Neural crest cell (in vitro differentiated cells): ENCODE data around the gene DOK6. TPM values are rescaled to one million over a fixed set of nuclear protein-coding genes. Genes with fewer than 3 reads are reported as not detected.

ENCODE experiments used
- DNase-seq: peaks from one replicate; pipeline ENCODE4 v3.0.0; 2021; ENCODE audit warnings: low read depth, mixed read lengths, low spot score
- H3K27ac Mint-ChIP-seq: one replicate; pipeline ENCODE4 v1.8.0; 2021; ENCODE audit warnings: mild to moderate bottlenecking, mixed read lengths; ENCODE audit not compliant: unreplicated experiment
- H3K27me3 Mint-ChIP-seq: 2 replicates; pipeline ENCODE4 v1.8.0; 2021; ENCODE audit warnings: low read depth, mild to moderate bottlenecking, mixed read lengths
- H3K36me3 Mint-ChIP-seq: 2 replicates; pipeline ENCODE4 v1.8.0; 2021; ENCODE audit warnings: low read depth, mild to moderate bottlenecking, mixed read lengths
- H3K4me1 Mint-ChIP-seq: 2 replicates; pipeline ENCODE4 v1.8.0; 2021; ENCODE audit warnings: mixed read lengths
- H3K4me3 Mint-ChIP-seq: one replicate; pipeline ENCODE4 v1.8.0; 2021; ENCODE audit warnings: mild to moderate bottlenecking, mixed read lengths
- H3K9me3 Mint-ChIP-seq: 2 replicates; pipeline ENCODE4 v1.8.0; 2021; ENCODE audit warnings: mixed read lengths
- total RNA-seq: library from RNA; stranded (reverse); gene quantifications from 2 replicates; pipeline ENCODE4 v1.2.1, GENCODE V29; 2021
- TF ChIP-seq, protein P1 (sequence below): fragments of 200-600 bp; sonication (generic); conservative IDR thresholded peaks from 2 replicates; pipeline ENCODE4 v1.5.0; 2021; ENCODE audit warnings: antibody characterized with exemption, mild to moderate bottlenecking

Gene DOK6
- total RNA-seq, 1 donor from 2014 or later = 3.6 TPM

DNA sequence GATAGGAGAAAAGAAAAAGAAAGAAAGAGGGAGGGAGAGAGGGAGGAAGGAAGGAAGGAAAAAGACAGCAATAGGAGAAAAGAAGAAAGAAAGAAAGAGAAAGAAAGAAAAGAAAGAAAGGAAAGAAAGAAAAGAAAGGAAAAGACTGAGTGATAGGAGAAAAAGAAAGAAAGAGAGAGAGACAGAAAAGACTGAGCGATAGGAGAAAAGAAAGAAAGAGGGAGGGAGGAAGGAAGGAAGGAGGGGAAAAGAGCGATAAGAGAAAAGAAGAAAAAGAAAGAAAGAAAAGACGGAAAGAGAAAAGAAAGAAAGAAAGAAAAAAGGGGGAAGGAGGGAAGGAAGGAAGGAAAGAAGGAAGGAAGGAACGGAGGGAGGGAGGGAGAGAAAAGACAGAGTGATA is 216.7 kb downstream of the DOK6 start:
- Mint-ChIP-seq H3K36me3 (no peaks in the 10 kb centered on the region), H3K27ac (peak overlapping the region; percentile 65), H3K9me3 (no peaks in the 10 kb centered on the region), H3K27me3 (no peaks in the 10 kb centered on the region), H3K4me3 (no peak overlapping the region), H3K4me1 (no peaks in the 10 kb centered on the region)
- TF ChIP-seq, protein P1, sequence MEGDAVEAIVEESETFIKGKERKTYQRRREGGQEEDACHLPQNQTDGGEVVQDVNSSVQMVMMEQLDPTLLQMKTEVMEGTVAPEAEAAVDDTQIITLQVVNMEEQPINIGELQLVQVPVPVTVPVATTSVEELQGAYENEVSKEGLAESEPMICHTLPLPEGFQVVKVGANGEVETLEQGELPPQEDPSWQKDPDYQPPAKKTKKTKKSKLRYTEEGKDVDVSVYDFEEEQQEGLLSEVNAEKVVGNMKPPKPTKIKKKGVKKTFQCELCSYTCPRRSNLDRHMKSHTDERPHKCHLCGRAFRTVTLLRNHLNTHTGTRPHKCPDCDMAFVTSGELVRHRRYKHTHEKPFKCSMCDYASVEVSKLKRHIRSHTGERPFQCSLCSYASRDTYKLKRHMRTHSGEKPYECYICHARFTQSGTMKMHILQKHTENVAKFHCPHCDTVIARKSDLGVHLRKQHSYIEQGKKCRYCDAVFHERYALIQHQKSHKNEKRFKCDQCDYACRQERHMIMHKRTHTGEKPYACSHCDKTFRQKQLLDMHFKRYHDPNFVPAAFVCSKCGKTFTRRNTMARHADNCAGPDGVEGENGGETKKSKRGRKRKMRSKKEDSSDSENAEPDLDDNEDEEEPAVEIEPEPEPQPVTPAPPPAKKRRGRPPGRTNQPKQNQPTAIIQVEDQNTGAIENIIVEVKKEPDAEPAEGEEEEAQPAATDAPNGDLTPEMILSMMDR = no peak
- DNase-seq = no peak

DNA sequence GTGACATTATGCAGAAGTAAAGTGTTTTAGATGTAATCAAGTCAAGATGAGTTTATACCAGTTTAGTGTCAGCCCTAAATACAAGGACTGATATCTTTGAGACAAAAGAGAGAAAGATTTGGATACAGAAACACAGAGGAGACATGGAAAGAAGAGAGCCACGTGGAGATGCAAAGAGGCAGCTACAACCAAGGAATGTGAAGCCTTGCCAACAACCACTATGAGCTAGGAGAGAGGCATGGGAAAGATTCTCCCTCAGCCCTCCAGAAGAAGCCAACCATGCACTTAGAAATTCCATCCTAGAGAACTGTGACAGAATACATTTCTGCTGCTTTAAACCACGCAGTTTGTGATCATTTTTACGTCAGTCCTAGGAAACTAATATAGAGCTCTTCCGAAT is 217.2 kb downstream of the DOK6 start:
- TF ChIP-seq, protein P1 = no peak
- Mint-ChIP-seq H3K36me3 (no peaks in the 10 kb centered on the region), H3K4me1 (no peaks in the 10 kb centered on the region)

DNA sequence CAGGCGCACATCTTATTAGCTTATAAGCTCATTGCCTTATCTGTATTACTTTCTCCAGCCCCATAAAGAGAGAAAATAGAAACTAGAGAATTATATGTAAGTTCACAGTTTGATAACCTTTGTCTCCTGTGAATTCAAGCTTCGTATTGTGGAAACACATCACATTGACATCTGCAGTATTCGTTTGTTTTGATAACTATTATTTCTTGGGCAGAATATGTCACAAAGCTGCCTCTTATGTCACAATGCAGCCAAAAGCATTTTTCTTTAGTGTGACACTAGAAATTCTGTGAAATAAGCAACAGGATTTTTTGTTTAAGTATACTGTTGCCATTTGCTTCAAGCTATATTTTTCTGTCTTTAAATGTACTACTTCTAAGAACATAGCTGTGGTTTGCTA is 221.5 kb downstream of the DOK6 start:
- TF ChIP-seq, protein P1 = no peak
- Mint-ChIP-seq H3K27ac (no peak overlapping the region), H3K36me3 (no peaks in the 10 kb centered on the region), H3K4me1 (peaks cover 3% of the 10 kb centered on the region), H3K4me3 (no peak overlapping the region), H3K9me3 (peaks cover 3% of the 10 kb centered on the region), H3K27me3 (no peaks in the 10 kb centered on the region)
- no peak for DNase-seq

More for the DNA sequence above, 217.2 kb downstream of the DOK6 start:
- no peaks in the 10 kb centered on the region for H3K27me3 Mint-ChIP-seq
- no peaks in the 10 kb centered on the region for H3K9me3 Mint-ChIP-seq
- H3K27ac Mint-ChIP-seq = no peak overlapping the region
- H3K4me3 Mint-ChIP-seq = no peak overlapping the region
- DNase-seq = no peak

DNA sequence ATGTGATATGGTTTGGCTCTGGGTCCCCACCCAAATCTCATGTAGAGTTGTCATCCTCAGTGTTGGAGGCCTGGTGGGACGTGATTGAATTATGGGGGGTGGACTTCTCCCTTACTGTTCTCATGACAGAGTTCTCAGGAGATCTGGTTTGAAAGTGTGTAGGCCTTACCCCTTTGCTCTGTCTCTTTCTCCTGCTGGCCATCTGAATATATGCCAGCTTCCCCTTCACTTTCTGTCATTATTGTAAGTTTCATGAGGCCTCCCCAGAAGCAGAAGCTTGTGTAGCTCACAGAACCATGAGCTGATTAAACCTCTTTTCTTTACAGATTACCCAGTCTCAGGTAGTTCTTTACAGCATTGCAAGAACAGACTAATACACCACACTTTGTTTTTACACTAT is 222.3 kb downstream of the DOK6 start:
- H3K27me3 Mint-ChIP-seq = no peaks in the 10 kb centered on the region

DNA sequence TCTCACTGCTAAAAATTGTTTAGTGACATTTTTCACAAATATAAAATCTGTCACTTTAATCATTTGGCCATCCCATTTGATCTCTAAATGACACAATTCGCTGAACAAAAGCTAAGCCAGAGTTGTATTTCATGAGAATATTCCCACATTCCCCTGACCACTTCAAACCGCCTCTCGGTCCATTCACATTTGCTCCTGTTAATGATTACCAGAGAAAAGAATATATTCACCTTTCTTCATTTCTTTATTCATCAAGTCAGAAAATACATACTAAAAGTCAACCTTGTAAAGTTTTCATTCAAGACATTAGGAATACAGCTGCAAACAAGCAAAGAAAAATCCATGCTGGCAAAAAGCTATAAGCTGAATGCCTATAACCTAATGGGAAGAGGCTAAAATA is 225.5 kb downstream of the DOK6 start:
- peaks cover 3% of the 10 kb centered on the region for H3K4me1 Mint-ChIP-seq
- TF ChIP-seq, protein P1 = no peak
- no peaks in the 10 kb centered on the region for H3K27me3 Mint-ChIP-seq
- no peak for DNase-seq
- no peaks in the 10 kb centered on the region for H3K36me3 Mint-ChIP-seq
- no peak overlapping the region for H3K4me3 Mint-ChIP-seq
- H3K9me3 Mint-ChIP-seq = peaks cover 3% of the 10 kb centered on the region
- no peak overlapping the region for H3K27ac Mint-ChIP-seq

More for the DNA sequence above, 222.3 kb downstream of the DOK6 start:
- no peak for DNase-seq
- H3K4me3 Mint-ChIP-seq = no peak overlapping the region
- no peaks in the 10 kb centered on the region for H3K36me3 Mint-ChIP-seq
- peak overlapping the region; percentile 73 for H3K27ac Mint-ChIP-seq
- H3K4me1 Mint-ChIP-seq = peaks cover 3% of the 10 kb centered on the region
- peaks cover 3% of the 10 kb centered on the region for H3K9me3 Mint-ChIP-seq
- TF ChIP-seq, protein P1 = no peak
